Skeletal muscle cell (primary cell): ENCODE measurements around the gene DDX54.

Experiments
- DNase-seq: peaks from one replicate; pipeline ENCODE4 v3.0.0-alpha.2; 2010; ENCODE audit warnings: low read depth
- H3K4me3 ChIP-seq: 2 replicates; pipeline ENCODE4 v1.5.1; 2011; ENCODE audit warnings: low read depth, mild to moderate bottlenecking, control low read depth, low read length, moderate library complexity

DDX54 gene

DNA sequence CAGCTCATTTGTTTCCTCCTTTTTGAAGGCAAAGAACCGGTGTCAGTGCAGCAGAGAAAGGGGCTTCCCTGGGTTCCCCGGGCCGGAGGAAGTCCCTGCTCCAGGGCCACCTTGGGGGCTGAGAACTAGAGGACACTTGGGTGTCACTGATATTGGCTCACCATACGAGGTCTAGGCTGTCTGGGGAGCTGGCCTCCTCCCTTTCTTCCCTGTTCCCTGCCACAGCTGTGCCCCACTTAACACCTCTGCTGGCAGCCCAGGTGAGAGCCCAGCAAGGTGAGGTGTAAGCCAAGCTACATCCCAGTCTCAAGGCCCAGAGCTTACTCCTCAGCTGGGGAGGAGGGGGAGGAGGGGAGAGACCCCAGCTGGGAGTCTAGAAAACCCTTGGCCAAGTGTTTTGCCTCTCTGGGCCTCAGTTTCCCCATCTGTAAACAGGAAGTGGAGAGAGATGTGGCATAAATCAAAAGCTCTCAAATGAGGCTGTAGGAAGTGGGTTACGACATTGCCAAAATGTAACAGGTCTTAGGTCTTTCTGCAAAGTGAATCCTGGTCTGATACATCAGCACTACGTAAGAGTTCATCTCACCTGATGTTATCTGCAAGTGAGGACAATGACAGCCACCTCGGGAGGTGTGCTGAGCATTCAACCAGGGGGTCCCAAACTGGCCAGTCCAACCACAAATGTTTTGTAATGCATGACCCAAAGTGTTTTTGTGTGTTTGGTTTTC lies 75.2 kb downstream of the DDX54 start:
- DNase-seq, result no peak
- no peak overlapping the region for H3K4me3 ChIP-seq

DNA sequence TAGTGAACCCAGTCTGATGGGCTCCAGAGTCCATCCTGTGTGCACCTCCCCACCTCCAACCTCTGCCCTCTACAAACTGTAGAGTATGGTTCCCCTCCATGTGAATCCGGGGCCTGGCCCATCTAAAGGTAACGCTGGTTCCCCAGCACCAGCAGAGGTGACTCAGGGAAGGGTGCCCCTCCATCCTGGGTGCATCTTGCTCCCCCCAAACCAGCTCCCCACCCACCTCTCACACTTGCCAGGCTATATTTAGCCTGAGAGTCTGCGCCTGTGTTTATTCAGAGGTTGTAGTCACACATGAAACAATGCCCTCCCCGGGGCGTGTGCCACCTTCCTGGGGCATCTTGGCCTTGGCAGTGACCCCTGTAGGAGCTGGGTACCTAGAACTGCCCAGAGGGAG lies 75.9 kb downstream of the DDX54 start:
- no peak overlapping the region for H3K4me3 ChIP-seq
- no peak for DNase-seq

DNA sequence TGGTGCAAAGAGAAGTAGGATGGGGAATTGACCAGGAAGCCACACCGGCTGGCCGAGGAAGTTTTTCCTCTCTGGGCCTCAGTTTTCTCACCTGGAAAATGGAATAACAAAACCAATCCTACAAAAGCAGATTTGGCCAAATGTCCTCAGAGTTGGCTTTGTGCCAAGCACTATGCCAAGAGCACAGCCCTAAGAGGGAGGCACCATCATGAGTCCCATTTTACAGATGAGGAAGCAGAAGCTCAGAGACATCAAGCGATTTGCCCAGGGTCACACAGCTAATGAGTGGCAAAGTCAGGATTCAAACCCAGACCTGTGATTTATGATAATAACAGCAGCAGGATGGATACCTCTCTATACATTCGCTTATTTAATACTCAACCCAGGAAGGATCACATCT lies 77.0 kb downstream of the DDX54 start:
- DNase-seq, result no peak
- H3K4me3 ChIP-seq, result no peak overlapping the region
